Astrocyte (in vitro differentiated cells and primary cell): ENCODE measurements around the gene DGUOK. TPM values are rescaled to one million over a fixed set of nuclear protein-coding genes. Genes with fewer than 3 reads are reported as not detected.
A peak's percentile ranks its signal among the peaks of the same experiment; 100 is the strongest.

Experiments
- DNase-seq: peaks from one replicate; pipeline ENCODE4 v3.0.0-alpha.2; 2010; ENCODE audit warnings: low read depth
- FAIRE-seq: peaks from 2 replicates; lab custom pipeline; 2011; peaks lifted over from hg19 to GRCh38; lab: Jason Lieb, UNC
- H2AFZ ChIP-seq: 2 replicates; pipeline ENCODE4 v1.6.0; 2012; ENCODE audit warnings: low read depth, low read length, inconsistent platforms
- H3K27ac ChIP-seq: 2 replicates; pipeline ENCODE4 v1.5.1; 2011; ENCODE audit warnings: low read depth, low read length, inconsistent platforms
- H3K27me3 ChIP-seq: 2 replicates; pipeline ENCODE4 v1.6.0; 2011; ENCODE audit warnings: low read length, inconsistent platforms; ENCODE audit not compliant: insufficient read depth
- H3K36me3 ChIP-seq: 2 replicates; pipeline ENCODE4 v1.5.1; 2011; ENCODE audit warnings: low read length, inconsistent platforms; ENCODE audit not compliant: insufficient read depth
- H3K4me1 ChIP-seq: 2 replicates; pipeline ENCODE4 v1.5.1; 2011; ENCODE audit warnings: low read length, inconsistent platforms; ENCODE audit not compliant: insufficient read depth
- H3K4me2 ChIP-seq: 2 replicates; pipeline ENCODE4 v1.6.0; 2012; ENCODE audit warnings: low read length, inconsistent platforms
- H3K4me3 ChIP-seq: 2 replicates; pipeline ENCODE4 v1.5.1; 2011; ENCODE audit warnings: low read depth, mild to moderate bottlenecking, low read length, inconsistent platforms; ENCODE audit not compliant: insufficient read depth
- H3K79me2 ChIP-seq: 2 replicates; pipeline ENCODE4 v1.6.0; 2012; ENCODE audit warnings: mild to moderate bottlenecking, low read length, inconsistent platforms; ENCODE audit not compliant: insufficient read depth
- H3K9ac ChIP-seq: 2 replicates; pipeline ENCODE4 v1.6.0; 2012; ENCODE audit warnings: mild to moderate bottlenecking, low read length, inconsistent platforms
- H3K9me3 ChIP-seq: 2 replicates; pipeline ENCODE4 v1.5.1; 2012; ENCODE audit warnings: low read depth, mild to moderate bottlenecking, low read length, inconsistent platforms; ENCODE audit not compliant: insufficient read depth
- H4K20me1 ChIP-seq: 2 replicates; pipeline ENCODE4 v1.6.0; 2012; ENCODE audit warnings: low read length, inconsistent platforms; ENCODE audit not compliant: insufficient read depth
- H3K27ac Mint-ChIP-seq: one replicate; pipeline ENCODE4 v1.8.0; 2021; ENCODE audit warnings: mild to moderate bottlenecking, mixed read lengths; ENCODE audit not compliant: unreplicated experiment
- H3K27me3 Mint-ChIP-seq: one replicate; pipeline ENCODE4 v1.8.0; 2021; ENCODE audit warnings: low read depth, mixed read lengths; ENCODE audit not compliant: unreplicated experiment
- H3K36me3 Mint-ChIP-seq: one replicate; pipeline ENCODE4 v1.8.0; 2021; ENCODE audit warnings: low read depth, mixed read lengths; ENCODE audit not compliant: unreplicated experiment
- H3K4me1 Mint-ChIP-seq: one replicate; pipeline ENCODE4 v1.8.0; 2021; ENCODE audit warnings: low read depth, mixed read lengths; ENCODE audit not compliant: unreplicated experiment
- H3K4me3 Mint-ChIP-seq: one replicate; pipeline ENCODE4 v1.8.0; 2021; ENCODE audit warnings: mild to moderate bottlenecking, moderate library complexity, mixed read lengths; ENCODE audit not compliant: unreplicated experiment
- H3K9me3 Mint-ChIP-seq: one replicate; pipeline ENCODE4 v1.8.0; 2021; ENCODE audit warnings: mild to moderate bottlenecking, mixed read lengths; ENCODE audit not compliant: unreplicated experiment
- EZH2 ChIP-seq: IDR thresholded peaks from 2 replicates; pipeline ENCODE4 v1.6.1; 2012; ENCODE audit warnings: mild to moderate bottlenecking, low read length, inconsistent platforms; ENCODE audit not compliant: insufficient read depth
- total RNA-seq: library from RNA; stranded (reverse); gene quantifications from 2 replicates; pipeline ENCODE4 v1.2.1, GENCODE V29; 2021
- TF ChIP-seq, protein P1 (sequence below): IDR thresholded peaks from 2 replicates; pipeline ENCODE4 v1.5.1; 2011; ENCODE audit warnings: low read depth, mild to moderate bottlenecking, inconsistent platforms, low read length, moderate library complexity; ENCODE audit not compliant: insufficient read depth

Gene DGUOK
- total RNA-seq, 1 donor from 2014 or later: 84.8 TPM

GRCh38 chr2:73897934-73898333 is 28.7 kb upstream of the DGUOK start:
- Mint-ChIP-seq H3K9me3 (peaks cover 2% of the 10 kb centered on the region), H3K4me1 (peaks cover 11% of the 10 kb centered on the region), H3K27ac (no peak overlapping the region), H3K36me3 (peaks cover 9% of the 10 kb centered on the region), H3K27me3 (peaks cover 2% of the 10 kb centered on the region), H3K4me3 (no peak overlapping the region)
- Histone ChIP-seq H3K4me2 (peak overlapping the region; percentile 77), H3K27me3 (peaks cover 55% of the 10 kb centered on the region), H3K79me2 (peaks cover 23% of the 10 kb centered on the region), H3K4me1 (peaks cover 17% of the 10 kb centered on the region), H3K4me3 (no peak overlapping the region), H3K9me3 (no peaks in the 10 kb centered on the region), H3K9ac (no peak overlapping the region), H3K27ac (no peak overlapping the region), H2AFZ (no peak overlapping the region), H4K20me1 (peaks cover 64% of the 10 kb centered on the region), H3K36me3 (no peaks in the 10 kb centered on the region)
- no peak for DNase-seq
- no peak for FAIRE-seq
- TF ChIP-seq, protein P1, sequence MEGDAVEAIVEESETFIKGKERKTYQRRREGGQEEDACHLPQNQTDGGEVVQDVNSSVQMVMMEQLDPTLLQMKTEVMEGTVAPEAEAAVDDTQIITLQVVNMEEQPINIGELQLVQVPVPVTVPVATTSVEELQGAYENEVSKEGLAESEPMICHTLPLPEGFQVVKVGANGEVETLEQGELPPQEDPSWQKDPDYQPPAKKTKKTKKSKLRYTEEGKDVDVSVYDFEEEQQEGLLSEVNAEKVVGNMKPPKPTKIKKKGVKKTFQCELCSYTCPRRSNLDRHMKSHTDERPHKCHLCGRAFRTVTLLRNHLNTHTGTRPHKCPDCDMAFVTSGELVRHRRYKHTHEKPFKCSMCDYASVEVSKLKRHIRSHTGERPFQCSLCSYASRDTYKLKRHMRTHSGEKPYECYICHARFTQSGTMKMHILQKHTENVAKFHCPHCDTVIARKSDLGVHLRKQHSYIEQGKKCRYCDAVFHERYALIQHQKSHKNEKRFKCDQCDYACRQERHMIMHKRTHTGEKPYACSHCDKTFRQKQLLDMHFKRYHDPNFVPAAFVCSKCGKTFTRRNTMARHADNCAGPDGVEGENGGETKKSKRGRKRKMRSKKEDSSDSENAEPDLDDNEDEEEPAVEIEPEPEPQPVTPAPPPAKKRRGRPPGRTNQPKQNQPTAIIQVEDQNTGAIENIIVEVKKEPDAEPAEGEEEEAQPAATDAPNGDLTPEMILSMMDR: no peak

GRCh38 chr2:73899801-73900336 is 26.8 kb upstream of the DGUOK start:
- Mint-ChIP-seq H3K4me3 (no peak overlapping the region), H3K27ac (no peak overlapping the region)
- no peak for FAIRE-seq

GRCh38 chr2:73901143-73901542 is 25.5 kb upstream of the DGUOK start:
- no peak overlapping the region for H3K27ac ChIP-seq
- peaks cover 5% of the 10 kb centered on the region for H3K36me3 Mint-ChIP-seq
- no peaks in the 10 kb centered on the region for H3K9me3 Mint-ChIP-seq
- no peak overlapping the region for H3K27ac Mint-ChIP-seq
- H3K9me3 ChIP-seq: no peaks in the 10 kb centered on the region
- peaks cover 49% of the 10 kb centered on the region for H4K20me1 ChIP-seq
- H3K9ac ChIP-seq: no peak overlapping the region
- no peak overlapping the region for H3K4me2 ChIP-seq
- H3K27me3 ChIP-seq: peaks cover 41% of the 10 kb centered on the region
- H3K4me1 ChIP-seq: peaks cover 15% of the 10 kb centered on the region
- FAIRE-seq: no peak
- H2AFZ ChIP-seq: no peak overlapping the region
- no peaks in the 10 kb centered on the region for H3K36me3 ChIP-seq
- no peak overlapping the region for H3K4me3 ChIP-seq
- H3K4me3 Mint-ChIP-seq: no peak overlapping the region
- DNase-seq: no peak
- peaks cover 3% of the 10 kb centered on the region for H3K79me2 ChIP-seq
- peaks cover 6% of the 10 kb centered on the region for H3K4me1 Mint-ChIP-seq
- no peak for TF ChIP-seq EZH2
- TF ChIP-seq, protein P1: no peak
- H3K27me3 Mint-ChIP-seq: peaks cover 2% of the 10 kb centered on the region

More at GRCh38 chr2:73899801-73900336, 26.8 kb upstream of the DGUOK start:
- peaks cover 54% of the 10 kb centered on the region for H4K20me1 ChIP-seq
- no peak for DNase-seq
- H3K79me2 ChIP-seq: peaks cover 5% of the 10 kb centered on the region
- H3K27me3 Mint-ChIP-seq: peaks cover 2% of the 10 kb centered on the region
- peaks cover 41% of the 10 kb centered on the region for H3K27me3 ChIP-seq
- no peak for TF ChIP-seq EZH2
- TF ChIP-seq, protein P1: no peak
- peaks cover 5% of the 10 kb centered on the region for H3K36me3 Mint-ChIP-seq
- H3K9me3 Mint-ChIP-seq: peaks cover 2% of the 10 kb centered on the region
- H3K36me3 ChIP-seq: no peaks in the 10 kb centered on the region
- no peaks in the 10 kb centered on the region for H3K9me3 ChIP-seq
- no peak overlapping the region for H3K4me2 ChIP-seq
- H3K27ac ChIP-seq: no peak overlapping the region
- peaks cover 17% of the 10 kb centered on the region for H3K4me1 ChIP-seq
- peaks cover 7% of the 10 kb centered on the region for H3K4me1 Mint-ChIP-seq
- no peak overlapping the region for H3K9ac ChIP-seq
- no peak overlapping the region for H3K4me3 ChIP-seq
- no peak overlapping the region for H2AFZ ChIP-seq
